ENCODE measurements around the gene CNOT6L. TPM values are rescaled to one million over a fixed set of nuclear protein-coding genes. Genes with fewer than 3 reads are reported as not detected.

The CNOT6L gene
- polyA plus RNA-seq, 3 donors: 37.3 to 42.4 (median 39.0) TPM

Other genes with a start within 250 kb of the CNOT6L start
- gene CXCL13, start 213.5 kb downstream of the CNOT6L start, polyA plus RNA-seq (ENCODE audit: insufficient read length in 3 of 3): 1 to 10 TPM in 1 of 3 donors, under 1 TPM in 2; 0.44 to 1.0 (median 0.90) TPM
- gene MRPL1, start 43.5 kb upstream of the CNOT6L start, polyA plus RNA-seq (ENCODE audit: insufficient read length in 3 of 3): 10 to 100 TPM; 65.5 to 73.8 (median 65.6) TPM
- gene FRAS1, start 238.0 kb upstream of the CNOT6L start, polyA plus RNA-seq (ENCODE audit: insufficient read length in 3 of 3): 10 to 100 TPM; 70.4 to 83.3 (median 77.4) TPM

Measured in right renal cortex interstitium (tissue), 3 donors.